Measurements from ENCODE around the gene PPARGC1A. TPM values are rescaled to one million over a fixed set of nuclear protein-coding genes. Genes with fewer than 3 reads are reported as not detected.

Gene PPARGC1A
- total RNA-seq, 2 donors from 2014 or later: 9.2 to 14.7 TPM

DNA sequence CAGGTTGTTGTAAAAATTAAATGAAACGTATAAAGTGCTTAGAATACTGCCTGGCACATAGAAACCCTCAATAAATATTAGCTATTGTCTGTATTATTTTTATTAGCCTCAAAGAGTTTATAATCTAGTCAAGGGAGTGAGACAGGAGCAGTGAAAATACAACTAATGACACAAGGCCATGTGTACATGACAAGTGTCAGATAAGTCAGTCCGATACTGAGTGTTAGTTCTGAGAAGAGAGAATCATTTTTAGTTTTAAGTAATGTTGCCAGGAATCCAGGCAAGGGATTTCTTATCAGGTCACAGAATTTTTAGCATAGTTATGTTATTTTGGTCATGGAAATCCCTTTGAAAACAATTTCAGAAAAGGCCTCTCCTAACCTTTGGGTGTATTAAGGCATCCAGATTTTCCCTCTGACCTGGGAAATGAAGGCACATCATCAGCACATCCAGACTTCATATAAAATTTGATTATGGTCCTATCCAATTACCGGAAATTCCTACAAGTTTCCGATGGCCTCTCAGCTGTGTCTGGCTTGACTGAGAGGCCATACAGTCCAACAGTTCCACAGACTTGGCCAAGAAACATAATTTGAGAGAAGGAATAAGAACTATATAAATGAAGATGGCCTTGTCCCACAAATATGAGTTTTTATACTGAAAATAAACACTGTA is 35.7 kb downstream of the PPARGC1A start:
- Histone ChIP-seq H3K9me3 (no peaks in the 10 kb centered on the region), H3K4me3 (no peak overlapping the region), H3K36me3 (no peaks in the 10 kb centered on the region), H3K4me1 (replicated peaks) (peaks cover 4% of the 10 kb centered on the region), H3K27me3 (replicated peaks; ENCODE audit: insufficient read depth) (no peaks in the 10 kb centered on the region), H3K27ac (no peak overlapping the region)
- DNase-seq (ENCODE audit: low spot score): no peak
- 29% methylated on average over 4 of the region's 4 CpGs for WGBS
- intact Hi-C loops (cut with DNase I): no loop called here
- TF ChIP-seq POLR2AphosphoS5 (IDR thresholded peaks at IDR 0.05) (no peak), POLR2A (IDR thresholded peaks at IDR 0.05) (no peak)
- TF ChIP-seq, protein P1, sequence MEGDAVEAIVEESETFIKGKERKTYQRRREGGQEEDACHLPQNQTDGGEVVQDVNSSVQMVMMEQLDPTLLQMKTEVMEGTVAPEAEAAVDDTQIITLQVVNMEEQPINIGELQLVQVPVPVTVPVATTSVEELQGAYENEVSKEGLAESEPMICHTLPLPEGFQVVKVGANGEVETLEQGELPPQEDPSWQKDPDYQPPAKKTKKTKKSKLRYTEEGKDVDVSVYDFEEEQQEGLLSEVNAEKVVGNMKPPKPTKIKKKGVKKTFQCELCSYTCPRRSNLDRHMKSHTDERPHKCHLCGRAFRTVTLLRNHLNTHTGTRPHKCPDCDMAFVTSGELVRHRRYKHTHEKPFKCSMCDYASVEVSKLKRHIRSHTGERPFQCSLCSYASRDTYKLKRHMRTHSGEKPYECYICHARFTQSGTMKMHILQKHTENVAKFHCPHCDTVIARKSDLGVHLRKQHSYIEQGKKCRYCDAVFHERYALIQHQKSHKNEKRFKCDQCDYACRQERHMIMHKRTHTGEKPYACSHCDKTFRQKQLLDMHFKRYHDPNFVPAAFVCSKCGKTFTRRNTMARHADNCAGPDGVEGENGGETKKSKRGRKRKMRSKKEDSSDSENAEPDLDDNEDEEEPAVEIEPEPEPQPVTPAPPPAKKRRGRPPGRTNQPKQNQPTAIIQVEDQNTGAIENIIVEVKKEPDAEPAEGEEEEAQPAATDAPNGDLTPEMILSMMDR (IDR thresholded peaks at IDR 0.05): no peak

DNA sequence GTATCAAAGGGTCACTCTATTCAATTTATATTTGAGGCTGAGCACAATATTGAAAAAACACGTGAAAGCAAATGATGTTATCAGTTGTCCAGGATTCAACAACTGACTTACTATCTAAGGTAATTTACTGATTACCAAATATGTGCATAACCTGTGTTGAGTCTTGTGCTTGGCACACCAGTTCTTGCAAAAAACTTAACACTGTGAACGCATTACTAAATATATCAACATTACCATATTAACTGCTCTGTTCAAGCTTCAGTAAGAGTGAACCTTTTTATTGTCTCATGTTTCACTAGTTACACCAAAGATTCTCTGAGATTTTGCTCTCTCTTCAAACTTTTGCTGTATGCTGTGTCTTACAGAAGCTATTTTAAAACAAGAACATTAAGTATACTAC is 38.4 kb downstream of the PPARGC1A start:
- TF ChIP-seq POLR2AphosphoS5 (IDR thresholded peaks at IDR 0.05) (no peak), POLR2A (IDR thresholded peaks at IDR 0.05) (no peak)
- TF ChIP-seq, protein P1 (IDR thresholded peaks at IDR 0.05): no peak
- no peaks in the 10 kb centered on the region for H3K36me3 ChIP-seq
- 63% methylated on average over 2 of the region's 2 CpGs for WGBS
- H3K27me3 ChIP-seq (replicated peaks; ENCODE audit: insufficient read depth): no peaks in the 10 kb centered on the region
- no peak overlapping the region for H3K4me3 ChIP-seq
- intact Hi-C loops (cut with DNase I): no loop called here
- H3K27ac ChIP-seq: no peak overlapping the region
- no peak for DNase-seq (ENCODE audit: low spot score)
- H3K9me3 ChIP-seq: no peaks in the 10 kb centered on the region
- H3K4me1 ChIP-seq (replicated peaks): no peaks in the 10 kb centered on the region

DNA sequence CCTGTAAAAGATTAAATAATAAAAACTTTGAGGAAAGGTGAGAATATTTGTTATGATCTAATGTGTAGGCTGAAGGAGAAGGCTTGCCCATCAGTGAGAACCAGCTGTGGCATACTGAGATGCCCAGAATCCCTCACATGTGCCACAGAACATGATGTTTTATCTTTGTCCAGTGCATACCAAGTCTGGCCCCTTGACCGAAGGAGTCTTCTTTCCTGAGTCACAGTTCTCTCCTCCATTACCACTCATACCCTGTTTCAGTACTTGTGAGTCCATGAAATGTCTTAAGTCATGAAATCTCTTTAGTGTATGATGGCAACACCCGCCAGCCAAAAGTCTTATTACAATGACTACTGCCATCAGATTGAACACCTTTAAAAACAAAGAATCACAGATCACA is 42.7 kb downstream of the PPARGC1A start:
- Histone ChIP-seq H3K27ac (no peak overlapping the region), H3K4me1 (replicated peaks) (no peaks in the 10 kb centered on the region), H3K4me3 (no peak overlapping the region), H3K27me3 (replicated peaks; ENCODE audit: insufficient read depth) (no peaks in the 10 kb centered on the region), H3K36me3 (no peaks in the 10 kb centered on the region), H3K9me3 (no peaks in the 10 kb centered on the region)
- intact Hi-C loops (cut with DNase I): no loop called here
- TF ChIP-seq POLR2A (IDR thresholded peaks at IDR 0.05) (no peak), POLR2AphosphoS5 (IDR thresholded peaks at IDR 0.05) (no peak)
- TF ChIP-seq, protein P1 (IDR thresholded peaks at IDR 0.05): no peak
- 100% methylated on average over 2 of the region's 2 CpGs for WGBS
- no peak for DNase-seq (ENCODE audit: low spot score)

DNA sequence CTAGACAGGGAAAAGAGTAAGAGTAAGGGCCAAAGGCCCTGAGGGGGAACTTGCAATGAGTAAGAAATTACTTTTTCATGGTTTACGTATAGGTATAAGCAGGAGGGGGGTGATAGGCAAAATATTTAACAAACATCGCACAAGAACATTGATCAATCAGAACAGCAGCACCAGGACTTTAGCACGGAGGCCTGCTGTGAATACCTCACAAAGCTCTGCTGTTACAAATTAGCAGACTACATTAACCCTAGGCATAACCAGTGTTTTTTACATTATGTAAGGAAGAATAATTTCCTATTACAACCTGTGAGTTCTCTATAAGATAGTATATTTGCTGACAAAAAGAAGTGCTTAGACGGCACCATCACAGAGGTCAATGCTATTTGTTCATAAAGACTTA is 44.9 kb downstream of the PPARGC1A start:
- intact Hi-C loops (cut with DNase I): no loop called here
- no peaks in the 10 kb centered on the region for H3K36me3 ChIP-seq
- H3K27me3 ChIP-seq (replicated peaks; ENCODE audit: insufficient read depth): no peaks in the 10 kb centered on the region
- DNase-seq (ENCODE audit: low spot score): no peak
- 91% methylated on average over 4 of the region's 4 CpGs for WGBS
- no peaks in the 10 kb centered on the region for H3K9me3 ChIP-seq
- H3K27ac ChIP-seq: no peak overlapping the region
- H3K4me1 ChIP-seq (replicated peaks): no peaks in the 10 kb centered on the region
- no peak overlapping the region for H3K4me3 ChIP-seq
- TF ChIP-seq, protein P1 (IDR thresholded peaks at IDR 0.05): no peak
- TF ChIP-seq POLR2A (IDR thresholded peaks at IDR 0.05): no peak
- TF ChIP-seq POLR2AphosphoS5 (IDR thresholded peaks at IDR 0.05): no peak

DNA sequence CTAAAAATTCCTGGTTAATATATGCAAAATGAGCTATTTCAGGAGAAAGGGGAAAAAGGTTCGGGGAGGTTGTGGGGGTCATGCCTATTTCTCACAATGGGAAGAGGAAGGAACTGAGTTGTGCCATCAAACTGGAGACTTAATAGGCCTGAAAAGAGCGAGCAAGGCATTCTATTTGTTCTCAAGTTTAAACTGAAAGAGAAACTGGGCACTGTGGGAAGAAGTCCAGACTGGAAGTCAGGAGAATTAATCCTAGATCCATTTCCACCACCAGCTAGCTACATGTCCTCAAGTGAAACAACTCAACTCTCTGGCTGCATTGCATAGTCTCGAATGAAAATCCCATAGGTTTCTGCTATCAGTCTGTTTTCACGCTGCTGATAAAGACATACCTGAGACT is 50.6 kb downstream of the PPARGC1A start:
- Histone ChIP-seq H3K4me1 (replicated peaks) (no peaks in the 10 kb centered on the region), H3K27me3 (replicated peaks; ENCODE audit: insufficient read depth) (no peaks in the 10 kb centered on the region), H3K9me3 (no peaks in the 10 kb centered on the region), H3K4me3 (no peak overlapping the region), H3K27ac (no peak overlapping the region), H3K36me3 (no peaks in the 10 kb centered on the region)
- TF ChIP-seq POLR2A (IDR thresholded peaks at IDR 0.05): no peak
- no peak for TF ChIP-seq POLR2AphosphoS5 (IDR thresholded peaks at IDR 0.05)
- TF ChIP-seq, protein P1 (IDR thresholded peaks at IDR 0.05): no peak
- intact Hi-C loops (cut with DNase I): no loop called here
- WGBS: 89% methylated on average over 4 of the region's 4 CpGs
- no peak for DNase-seq (ENCODE audit: low spot score)
